Measurements from ENCODE around the gene CHST15. TPM values are rescaled to one million over a fixed set of nuclear protein-coding genes. Genes with fewer than 3 reads are reported as not detected.

CHST15 gene
- total RNA-seq, 4 donors from 2014 or later: 16.8 to 75.6 (median 26.3) TPM

DNA sequence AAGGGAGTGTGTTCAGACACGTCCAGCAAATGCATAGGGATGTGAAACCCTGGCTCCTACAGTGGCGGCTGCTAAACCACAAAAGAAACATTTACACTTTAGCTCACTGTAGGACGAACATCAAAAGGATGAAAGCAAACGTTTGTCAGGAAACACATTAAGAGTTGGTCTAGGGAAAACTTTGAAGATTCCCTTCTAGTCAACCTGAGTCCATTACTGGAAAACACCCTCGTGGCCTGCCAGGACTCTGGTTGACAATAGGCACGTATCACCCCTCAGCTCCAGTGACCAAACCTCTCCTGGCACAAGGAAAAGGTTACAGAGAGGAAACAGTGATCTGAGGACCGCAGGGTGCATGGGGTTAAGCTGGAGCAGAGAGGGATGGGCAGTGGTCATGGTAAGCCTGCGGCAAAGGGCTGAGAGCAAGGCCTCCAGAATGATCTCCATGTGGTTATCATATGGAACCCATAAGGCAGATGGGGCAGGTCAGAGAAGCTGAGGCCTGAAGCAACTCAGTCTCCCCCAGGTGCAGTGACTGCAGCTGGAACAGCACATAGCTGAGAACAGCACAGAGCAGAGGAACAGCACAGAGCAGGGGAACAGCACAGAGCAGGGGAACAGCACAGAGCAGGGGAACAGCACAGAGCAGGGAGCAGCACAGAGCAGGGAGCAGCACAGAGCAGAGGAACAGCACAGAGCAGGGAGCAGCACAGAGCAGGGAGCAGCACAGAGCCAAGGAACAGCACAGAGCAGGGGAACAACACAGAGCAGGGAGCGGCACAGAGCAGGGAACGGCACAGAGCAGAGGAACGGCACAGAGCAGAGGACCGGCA is 49.9 kb downstream of the CHST15 start:
- TF ChIP-seq, protein P1, sequence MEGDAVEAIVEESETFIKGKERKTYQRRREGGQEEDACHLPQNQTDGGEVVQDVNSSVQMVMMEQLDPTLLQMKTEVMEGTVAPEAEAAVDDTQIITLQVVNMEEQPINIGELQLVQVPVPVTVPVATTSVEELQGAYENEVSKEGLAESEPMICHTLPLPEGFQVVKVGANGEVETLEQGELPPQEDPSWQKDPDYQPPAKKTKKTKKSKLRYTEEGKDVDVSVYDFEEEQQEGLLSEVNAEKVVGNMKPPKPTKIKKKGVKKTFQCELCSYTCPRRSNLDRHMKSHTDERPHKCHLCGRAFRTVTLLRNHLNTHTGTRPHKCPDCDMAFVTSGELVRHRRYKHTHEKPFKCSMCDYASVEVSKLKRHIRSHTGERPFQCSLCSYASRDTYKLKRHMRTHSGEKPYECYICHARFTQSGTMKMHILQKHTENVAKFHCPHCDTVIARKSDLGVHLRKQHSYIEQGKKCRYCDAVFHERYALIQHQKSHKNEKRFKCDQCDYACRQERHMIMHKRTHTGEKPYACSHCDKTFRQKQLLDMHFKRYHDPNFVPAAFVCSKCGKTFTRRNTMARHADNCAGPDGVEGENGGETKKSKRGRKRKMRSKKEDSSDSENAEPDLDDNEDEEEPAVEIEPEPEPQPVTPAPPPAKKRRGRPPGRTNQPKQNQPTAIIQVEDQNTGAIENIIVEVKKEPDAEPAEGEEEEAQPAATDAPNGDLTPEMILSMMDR (IDR thresholded peaks at IDR 0.05; ENCODE audit: low read depth): no peak

DNA sequence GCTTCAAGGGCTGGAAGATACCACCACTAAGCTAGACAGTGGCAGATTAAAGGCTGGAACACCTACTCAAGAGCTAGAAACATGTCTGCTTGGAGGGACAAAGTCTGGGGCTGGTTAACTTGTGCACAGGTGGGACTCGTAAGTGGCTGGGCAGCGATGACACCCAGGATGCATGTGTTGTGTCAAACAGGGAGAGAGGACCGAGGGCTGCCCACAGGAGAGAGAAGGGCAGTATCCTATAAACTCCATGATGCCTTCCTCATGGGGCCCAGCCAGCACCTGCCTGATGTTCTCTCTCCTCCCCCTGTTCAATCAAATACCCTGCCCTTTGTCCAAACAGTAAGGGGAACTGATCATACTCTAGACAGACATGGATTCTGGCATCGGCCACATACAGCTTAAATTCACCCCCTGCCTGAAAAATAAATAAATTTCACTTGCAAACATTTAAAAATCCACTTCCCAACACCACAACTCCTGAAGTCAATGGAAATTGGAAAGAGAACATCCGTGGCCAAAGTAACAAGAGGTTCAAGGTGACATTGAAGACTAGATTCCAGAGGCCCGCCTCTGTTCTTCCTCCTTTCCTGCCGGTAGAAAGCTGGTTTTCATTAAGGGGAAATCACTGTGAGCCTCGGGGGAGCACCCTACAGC is 50.6 kb downstream of the CHST15 start:
- TF ChIP-seq, protein P1 (IDR thresholded peaks at IDR 0.05; ENCODE audit: low read depth): no peak

DNA sequence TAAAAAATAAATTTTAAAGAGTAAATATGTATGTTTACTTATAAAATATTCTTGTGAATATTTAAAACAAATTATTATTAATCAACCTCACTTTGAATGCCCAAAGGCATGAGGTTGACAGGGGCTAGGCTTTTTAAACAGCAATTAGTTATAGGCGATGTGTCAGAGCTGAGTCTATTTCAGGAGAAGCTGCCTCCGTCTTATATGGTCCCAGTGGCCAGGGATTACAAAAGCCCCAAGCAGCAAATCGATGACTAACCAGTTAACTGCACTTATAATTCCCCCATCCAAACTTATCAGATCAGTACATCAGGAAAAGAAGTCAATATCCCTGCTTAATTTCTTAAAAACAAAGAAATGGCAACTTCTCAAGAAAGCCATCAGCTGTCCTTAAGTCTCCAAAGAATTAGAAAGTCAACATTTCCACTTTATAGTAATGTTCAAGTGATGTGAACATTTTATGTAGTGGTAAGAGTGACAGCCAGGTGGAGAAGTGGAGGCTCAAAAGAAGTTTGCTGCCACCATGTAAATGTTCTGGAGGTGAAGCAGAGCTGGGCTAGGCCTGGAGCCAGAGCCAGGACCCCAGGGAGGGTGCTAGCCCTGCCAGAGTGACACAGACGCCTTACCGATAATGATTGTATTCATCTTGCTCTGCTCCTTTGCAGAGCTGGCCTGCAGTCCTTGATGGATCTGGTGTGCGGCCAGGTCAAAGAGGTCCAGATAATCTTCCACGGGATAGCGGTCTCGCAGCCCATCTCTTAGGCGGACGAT is 51.5 kb downstream of the CHST15 start:
- TF ChIP-seq, protein P1 (IDR thresholded peaks at IDR 0.05; ENCODE audit: low read depth): no peak

DNA sequence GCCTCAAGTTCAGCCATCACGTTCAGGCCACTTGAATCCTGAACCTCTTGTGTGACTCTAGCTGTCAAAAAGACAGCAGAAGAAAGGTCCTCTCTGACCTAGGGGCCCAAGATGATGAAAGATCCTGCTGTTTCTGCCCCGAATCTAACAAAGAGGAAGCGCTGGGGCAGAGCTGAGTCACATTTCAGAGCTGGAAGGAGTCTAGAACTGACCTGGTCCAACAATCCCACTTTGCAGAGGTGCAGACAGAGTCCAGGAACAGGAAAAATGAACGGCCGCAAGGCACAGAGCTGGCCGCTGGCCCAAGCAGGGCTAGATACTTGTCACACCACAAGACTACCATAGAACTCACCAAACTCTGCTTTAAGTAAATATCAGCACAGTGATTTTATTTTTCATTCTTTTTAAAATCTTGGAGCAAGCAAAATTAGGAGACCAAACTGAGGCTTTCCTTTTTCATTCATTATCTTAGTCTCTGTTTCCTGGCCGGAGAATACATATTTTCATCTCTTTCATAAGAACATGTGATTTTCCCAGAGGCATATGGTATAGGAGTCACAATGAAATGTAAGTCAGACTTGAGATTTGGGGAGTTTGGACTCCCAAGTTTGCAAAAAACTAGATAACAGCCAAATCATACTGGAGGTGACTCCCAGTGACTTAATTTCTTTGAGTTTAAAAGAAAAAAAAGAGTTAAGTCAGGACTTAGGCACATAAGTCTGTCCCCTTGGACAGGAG is 52.8 kb downstream of the CHST15 start:
- TF ChIP-seq, protein P1 (IDR thresholded peaks at IDR 0.05; ENCODE audit: low read depth): no peak

DNA sequence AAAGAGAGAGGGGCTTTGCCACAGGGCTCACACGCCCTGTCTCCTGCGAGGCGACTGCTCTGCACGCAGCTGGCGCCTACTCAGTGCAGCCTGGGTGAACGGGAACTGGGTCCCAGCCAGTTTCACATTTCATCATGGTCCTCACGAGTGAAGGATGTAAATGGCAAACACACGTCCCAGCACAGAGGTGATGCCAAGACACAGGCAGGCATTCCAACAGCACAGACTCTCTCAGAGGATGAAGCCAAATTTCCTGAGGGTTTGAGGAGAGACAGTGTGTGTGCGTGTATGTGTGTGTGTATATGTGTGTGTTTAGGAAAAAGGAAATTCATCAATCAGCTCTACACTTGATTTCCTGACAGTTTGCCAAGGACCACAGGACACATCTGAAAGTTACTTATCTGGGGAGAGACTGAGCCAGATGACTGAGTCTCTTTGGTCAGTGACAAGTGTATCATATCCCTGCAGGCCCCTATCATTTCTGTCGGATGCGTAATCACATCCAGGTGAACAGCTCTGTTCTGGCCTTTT is 53.9 kb downstream of the CHST15 start:
- TF ChIP-seq, protein P1 (IDR thresholded peaks at IDR 0.05; ENCODE audit: low read depth): no peak

DNA sequence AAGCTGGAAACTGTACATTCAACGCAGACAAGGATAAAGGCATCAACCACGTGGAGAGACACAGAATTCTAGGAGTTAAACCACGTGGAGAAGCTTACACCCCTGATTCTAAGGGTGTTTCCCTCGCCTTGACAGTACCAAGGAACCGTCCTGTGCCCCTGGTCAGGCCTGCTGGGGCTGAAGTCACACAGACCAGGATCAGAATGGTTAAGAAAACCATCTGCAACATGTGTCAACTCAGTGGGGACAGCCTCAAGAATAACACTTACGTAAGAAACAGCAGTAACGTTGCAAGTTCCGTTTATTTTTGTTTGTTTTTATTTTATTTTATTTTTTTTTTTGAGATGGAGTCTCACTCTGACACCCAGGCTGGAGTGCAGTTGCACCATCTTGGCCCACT is 55.6 kb downstream of the CHST15 start:
- TF ChIP-seq, protein P1 (IDR thresholded peaks at IDR 0.05; ENCODE audit: low read depth): no peak

All from subcutaneous adipose tissue (tissue), 4 donors.